Osteoblast (primary cell): ENCODE results near the gene RASSF10. TPM values are rescaled to one million over a fixed set of nuclear protein-coding genes. Genes with fewer than 3 reads are reported as not detected.
A peak's percentile ranks its signal among the peaks of the same experiment; 100 is the strongest.

Experiments used
- DNase-seq: peaks from one replicate; pipeline ENCODE4 v3.0.0; 2011; ENCODE audit warnings: low spot score, mixed read lengths; ENCODE audit not compliant: insufficient read length; ENCODE audit errors: missing footprints
- H2AFZ ChIP-seq: 2 replicates; pipeline ENCODE4 v1.6.0; 2011; ENCODE audit warnings: mild to moderate bottlenecking, low read length
- H3K27ac ChIP-seq: 2 replicates; pipeline ENCODE4 v1.5.1; 2011; ENCODE audit warnings: mild to moderate bottlenecking, low read depth, low read length, moderate library complexity
- H3K27me3 ChIP-seq: 2 replicates; pipeline ENCODE4 v1.6.0; 2012; ENCODE audit warnings: mild to moderate bottlenecking, control low read depth, inconsistent platforms, low read length, moderate library complexity; ENCODE audit not compliant: insufficient read depth
- H3K36me3 ChIP-seq: 2 replicates; pipeline ENCODE4 v1.5.1; 2011; ENCODE audit warnings: mild to moderate bottlenecking, low read length, control low read depth, moderate library complexity; ENCODE audit not compliant: insufficient read depth
- H3K4me1 ChIP-seq: 2 replicates; pipeline ENCODE4 v1.5.1; 2011; ENCODE audit warnings: mild to moderate bottlenecking, low read length, control low read depth, moderate library complexity; ENCODE audit not compliant: insufficient read depth
- H3K4me2 ChIP-seq: 2 replicates; pipeline ENCODE4 v1.6.0; 2011; ENCODE audit warnings: mild to moderate bottlenecking, low read length; ENCODE audit not compliant: insufficient read depth
- H3K4me3 ChIP-seq: fragments of 200-600 bp; sonication (generic); 3 replicates; pipeline ENCODE4 v1.5.1; 2012; ENCODE audit warnings: mild to moderate bottlenecking, low read length, inconsistent platforms; ENCODE audit not compliant: insufficient read depth
- H3K79me2 ChIP-seq: 2 replicates; pipeline ENCODE4 v1.6.0; 2012; ENCODE audit warnings: mild to moderate bottlenecking, low read length, control low read depth, inconsistent platforms; ENCODE audit not compliant: insufficient read depth
- H3K9me3 ChIP-seq: 2 replicates; pipeline ENCODE4 v1.5.1; 2011; ENCODE audit warnings: low read depth, low read length, control low read depth
- H4K20me1 ChIP-seq: 2 replicates; pipeline ENCODE4 v1.6.0; 2012; ENCODE audit warnings: mild to moderate bottlenecking, low read length, control low read depth; ENCODE audit not compliant: insufficient read depth
- CTCF ChIP-seq: IDR thresholded peaks from 2 replicates; pipeline ENCODE4 v1.5.1; 2011; ENCODE audit warnings: mild to moderate bottlenecking, low read depth, low read length, moderate library complexity; ENCODE audit errors: extremely low read depth
- total RNA-seq: library from RNA; depleted of rRNA; stranded (reverse); fragments of >200 nt; gene quantifications from 2 replicates; pipeline ENCODE4 v1.2.3, GENCODE V29; 2012

RASSF10 gene
- total RNA-seq, 1 donor = 0.72 TPM

GRCh38 chr11:12979928-12980689 lies 29.0 kb upstream of the RASSF10 start:
- H3K27me3 ChIP-seq = peaks cover 38% of the 10 kb centered on the region
- no peak for DNase-seq

GRCh38 chr11:12981676-12982522 lies 27.2 kb upstream of the RASSF10 start:
- no peak for DNase-seq
- Histone ChIP-seq H3K9me3 (no peaks in the 10 kb centered on the region), H3K27me3 (peaks cover 41% of the 10 kb centered on the region), H3K27ac (no peak overlapping the region), H3K79me2 (no peaks in the 10 kb centered on the region), H3K36me3 (no peaks in the 10 kb centered on the region), H3K4me2 (no peak overlapping the region), H3K4me3 (no peak overlapping the region), H4K20me1 (no peaks in the 10 kb centered on the region), H2AFZ (no peak overlapping the region), H3K4me1 (no peaks in the 10 kb centered on the region)
- TF ChIP-seq CTCF = peak; percentile 11

More at GRCh38 chr11:12979928-12980689, 29.0 kb upstream of the RASSF10 start:
- Histone ChIP-seq H4K20me1 (no peaks in the 10 kb centered on the region), H3K4me3 (no peak overlapping the region), H3K27ac (no peak overlapping the region), H3K9me3 (no peaks in the 10 kb centered on the region), H3K4me1 (no peaks in the 10 kb centered on the region), H3K36me3 (no peaks in the 10 kb centered on the region), H3K4me2 (no peak overlapping the region), H3K79me2 (no peaks in the 10 kb centered on the region), H2AFZ (no peak overlapping the region)
- TF ChIP-seq CTCF = no peak

GRCh38 chr11:12983336-12983735 lies 25.8 kb upstream of the RASSF10 start:
- no peaks in the 10 kb centered on the region for H3K36me3 ChIP-seq
- no peak for DNase-seq
- no peak overlapping the region for H2AFZ ChIP-seq
- peaks cover 37% of the 10 kb centered on the region for H3K27me3 ChIP-seq
- no peak overlapping the region for H3K4me2 ChIP-seq
- H3K4me1 ChIP-seq = no peaks in the 10 kb centered on the region
- no peak for TF ChIP-seq CTCF
- H3K27ac ChIP-seq = no peak overlapping the region
- H3K4me3 ChIP-seq = no peak overlapping the region
- H3K79me2 ChIP-seq = no peaks in the 10 kb centered on the region
- H4K20me1 ChIP-seq = no peaks in the 10 kb centered on the region
- no peaks in the 10 kb centered on the region for H3K9me3 ChIP-seq
